PC-3 (cell line): ENCODE results near the gene EVI2A. TPM values are rescaled to one million over a fixed set of nuclear protein-coding genes. Genes with fewer than 3 reads are reported as not detected.

ENCODE experiments used
- ATAC-seq: fragments of 200-7000 bp; cut with Tn5 transposase; 2 replicates; pipeline ENCODE4 v1.9.1; 2020; ENCODE audit warnings: mild to moderate bottlenecking, moderate library complexity
- BruUV-seq: library from RNA; stranded (reverse); fragments of 400-500 nt; replicated peaks from 2 replicates; lab custom pipeline; 2021; lab: Mats Ljungman, UMichigan
- CTCF ChIA-PET: fragments of 300-600 bp; sonication (Branson Sonifier 250); formaldehyde crosslinking; loops from one replicate; lab custom pipeline; 2022; ENCODE audit warnings: antibody characterized with exemption; lab: Charles Lee
- POLR2A ChIA-PET: fragments of 300-600 bp; sonication (Branson Sonifier 250); formaldehyde crosslinking; loops from one replicate; lab custom pipeline; 2022; ENCODE audit warnings: antibody characterized with exemption; ENCODE audit not compliant: unreplicated experiment; lab: Charles Lee
- DNase-seq: peaks from one replicate; pipeline ENCODE4 v3.0.0-alpha.2; 2015
- H2AFZ ChIP-seq: fragments of 300-600 bp; sonication (generic); 2 replicates; pipeline ENCODE4 v1.6.0; 2016; ENCODE audit warnings: antibody characterized with exemption, low read length
- H3F3A ChIP-seq: fragments of 300-600 bp; sonication (generic); one replicate; pipeline ENCODE4 v1.6.0; 2017; ENCODE audit warnings: antibody characterized with exemption, low read length, control low read depth, mild to moderate bottlenecking; ENCODE audit not compliant: unreplicated experiment
- H3K27ac ChIP-seq: fragments of 300-600 bp; sonication (generic); 2 replicates; pipeline ENCODE4 v1.5.1; 2016; ENCODE audit warnings: mild to moderate bottlenecking, low read length
- H3K27me3 ChIP-seq: fragments of 300-600 bp; sonication (generic); 2 replicates; pipeline ENCODE4 v1.6.1; 2016; ENCODE audit warnings: low read length, mixed read lengths
- H3K36me3 ChIP-seq: fragments of 300-600 bp; sonication (generic); 2 replicates; pipeline ENCODE4 v1.6.1; 2016; ENCODE audit warnings: low read depth, mixed run types, low read length, mixed read lengths
- H3K4me1 ChIP-seq: fragments of 300-600 bp; sonication (generic); 2 replicates; pipeline ENCODE4 v1.5.1; 2016; ENCODE audit warnings: low read length; ENCODE audit not compliant: insufficient read depth
- H3K4me2 ChIP-seq: fragments of 300-600 bp; sonication (generic); 2 replicates; pipeline ENCODE4 v1.6.0; 2016; ENCODE audit warnings: low read length
- H3K4me3 ChIP-seq: fragments of 300-600 bp; sonication (generic); 2 replicates; pipeline ENCODE4 v1.5.1; 2016; ENCODE audit warnings: mild to moderate bottlenecking, low read length, mixed read lengths
- H3K79me2 ChIP-seq: fragments of 300-600 bp; sonication (generic); 2 replicates; pipeline ENCODE4 v1.6.1; 2017; ENCODE audit warnings: low read length, mixed read lengths
- H3K9ac ChIP-seq: fragments of 300-600 bp; sonication (generic); 2 replicates; pipeline ENCODE4 v1.6.0; 2016; ENCODE audit warnings: mild to moderate bottlenecking, low read length
- H3K9me2 ChIP-seq: fragments of 300-600 bp; sonication (generic); replicated peaks from 2 replicates; pipeline ENCODE4 v1.6.1; 2016; ENCODE audit warnings: mixed run types, low read length, mixed read lengths
- H3K9me3 ChIP-seq: fragments of 300-600 bp; sonication (generic); 2 replicates; pipeline ENCODE4 v1.6.1; 2016; ENCODE audit warnings: low read length, mixed read lengths
- H4K20me1 ChIP-seq: fragments of 300-600 bp; sonication (generic); 2 replicates; pipeline ENCODE4 v1.6.1; 2016; ENCODE audit warnings: low read length, mixed read lengths
- EZH2 ChIP-seq: fragments of 300-600 bp; sonication (generic); IDR thresholded peaks from one replicate; pipeline ENCODE4 v1.6.1; 2017; ENCODE audit warnings: antibody characterized with exemption, mild to moderate bottlenecking, low read length; ENCODE audit not compliant: unreplicated experiment
- EZH2phosphoT487 ChIP-seq: fragments of 300-600 bp; sonication (generic); IDR thresholded peaks from 2 replicates; pipeline ENCODE4 v1.6.1; 2018; ENCODE audit warnings: mild to moderate bottlenecking, antibody characterized with exemption, low read length, borderline replicate concordance
- intact Hi-C: fragments of 100-400 bp; cut with micrococcal nuclease; formaldehyde crosslinking; loops from 2 replicates; pipeline ENCODE4 v1.9.0; 2023
- total RNA-seq: library from RNA; depleted of rRNA; stranded (reverse); fragments of >200 nt; gene quantifications from 2 replicates; pipeline ENCODE4 v1.2.3, GENCODE V29; 2014
- TF ChIP-seq, protein P1 (sequence below): fragments of 300-600 bp; sonication (generic); conservative IDR thresholded peaks from 2 replicates; pipeline ENCODE4 v1.5.1; 2017; ENCODE audit warnings: antibody characterized with exemption, low read depth, mild to moderate bottlenecking, low read length

Gene EVI2A
- total RNA-seq, 1 experiment from 2014 or later, result not detected

- DNase-seq (no peak), ATAC-seq (no peak)
- TF ChIP-seq, protein P1, sequence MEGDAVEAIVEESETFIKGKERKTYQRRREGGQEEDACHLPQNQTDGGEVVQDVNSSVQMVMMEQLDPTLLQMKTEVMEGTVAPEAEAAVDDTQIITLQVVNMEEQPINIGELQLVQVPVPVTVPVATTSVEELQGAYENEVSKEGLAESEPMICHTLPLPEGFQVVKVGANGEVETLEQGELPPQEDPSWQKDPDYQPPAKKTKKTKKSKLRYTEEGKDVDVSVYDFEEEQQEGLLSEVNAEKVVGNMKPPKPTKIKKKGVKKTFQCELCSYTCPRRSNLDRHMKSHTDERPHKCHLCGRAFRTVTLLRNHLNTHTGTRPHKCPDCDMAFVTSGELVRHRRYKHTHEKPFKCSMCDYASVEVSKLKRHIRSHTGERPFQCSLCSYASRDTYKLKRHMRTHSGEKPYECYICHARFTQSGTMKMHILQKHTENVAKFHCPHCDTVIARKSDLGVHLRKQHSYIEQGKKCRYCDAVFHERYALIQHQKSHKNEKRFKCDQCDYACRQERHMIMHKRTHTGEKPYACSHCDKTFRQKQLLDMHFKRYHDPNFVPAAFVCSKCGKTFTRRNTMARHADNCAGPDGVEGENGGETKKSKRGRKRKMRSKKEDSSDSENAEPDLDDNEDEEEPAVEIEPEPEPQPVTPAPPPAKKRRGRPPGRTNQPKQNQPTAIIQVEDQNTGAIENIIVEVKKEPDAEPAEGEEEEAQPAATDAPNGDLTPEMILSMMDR, result no peak
- TF ChIP-seq EZH2 (no peak), EZH2phosphoT487 (no peak)
- Histone ChIP-seq H3K4me3 (no peak overlapping the region), H3K36me3 (no peaks in the 10 kb centered on the region), H2AFZ (no peak overlapping the region), H3K4me2 (no peak overlapping the region), H3K9me3 (no peaks in the 10 kb centered on the region), H3K4me1 (peaks cover 14% of the 10 kb centered on the region), H3K9ac (no peak overlapping the region), H3K27ac (no peak overlapping the region), H3F3A (no peaks in the 10 kb centered on the region), H3K79me2 (no peaks in the 10 kb centered on the region), H3K27me3 (no peaks in the 10 kb centered on the region), H4K20me1 (no peaks in the 10 kb centered on the region), H3K9me2 (no peaks in the 10 kb centered on the region)
- no TSS peak for BruUV-seq
- intact Hi-C loops, result no loop called here
- ChIA-PET POLR2A (no interaction called here), CTCF (no interaction called here)
These were observed 34.8 kb downstream of the EVI2A start for GRCh38 chr17:31286587-31286986.

GRCh38 chr17:31283841-31284240, 37.6 kb downstream of the EVI2A start:
- H3K9me2 ChIP-seq, result no peaks in the 10 kb centered on the region
- no peaks in the 10 kb centered on the region for H3K27me3 ChIP-seq
- TF ChIP-seq EZH2, result no peak
- no peaks in the 10 kb centered on the region for H3K36me3 ChIP-seq
- ChIA-PET CTCF (no interaction called here), POLR2A (no interaction called here)
- DNase-seq, result no peak
- no TSS peak for BruUV-seq
- H3K9me3 ChIP-seq, result no peaks in the 10 kb centered on the region
- ATAC-seq, result no peak
- H3K4me1 ChIP-seq, result no peaks in the 10 kb centered on the region
- intact Hi-C loops, result no loop called here
- no peak overlapping the region for H3K9ac ChIP-seq
- no peak overlapping the region for H3K4me2 ChIP-seq
- H3F3A ChIP-seq, result no peaks in the 10 kb centered on the region
- no peak overlapping the region for H2AFZ ChIP-seq
- no peaks in the 10 kb centered on the region for H4K20me1 ChIP-seq
- no peaks in the 10 kb centered on the region for H3K79me2 ChIP-seq
- no peak overlapping the region for H3K4me3 ChIP-seq
- H3K27ac ChIP-seq, result no peak overlapping the region

DNA sequence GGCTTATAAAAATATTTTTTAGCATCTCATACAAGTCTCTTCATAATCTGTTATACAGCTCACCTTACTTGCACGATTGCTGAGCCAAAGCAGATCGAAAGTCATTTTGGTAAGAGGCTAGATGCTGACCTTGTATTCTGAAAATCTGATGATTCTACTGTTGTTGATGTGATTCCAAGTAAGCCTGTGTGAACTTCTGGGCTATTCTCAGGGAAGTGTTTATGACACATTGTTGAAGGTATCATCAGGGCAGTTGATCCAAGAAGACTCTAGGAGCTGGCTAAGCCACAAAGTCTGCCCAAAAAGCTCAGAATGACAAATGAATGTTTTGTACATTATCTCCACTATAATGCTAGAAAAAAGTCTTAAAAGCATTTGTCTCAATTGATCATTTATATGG, 40.4 kb downstream of the EVI2A start:
- no peaks in the 10 kb centered on the region for H3K4me1 ChIP-seq
- POLR2A ChIA-PET, result no interaction called here
- intact Hi-C loops, result no loop called here
- no TSS peak for BruUV-seq
- H3K79me2 ChIP-seq, result no peaks in the 10 kb centered on the region
- H3K4me2 ChIP-seq, result no peak overlapping the region
- no peaks in the 10 kb centered on the region for H3K9me2 ChIP-seq
- CTCF ChIA-PET, result no interaction called here
- no peak overlapping the region for H3K9ac ChIP-seq
- no peaks in the 10 kb centered on the region for H4K20me1 ChIP-seq
- ATAC-seq (no peak), DNase-seq (no peak)
- H3K27ac ChIP-seq, result no peak overlapping the region
- no peaks in the 10 kb centered on the region for H3K27me3 ChIP-seq
- no peaks in the 10 kb centered on the region for H3F3A ChIP-seq
- no peaks in the 10 kb centered on the region for H3K36me3 ChIP-seq
- H3K9me3 ChIP-seq, result no peaks in the 10 kb centered on the region
- no peak overlapping the region for H2AFZ ChIP-seq
- no peak overlapping the region for H3K4me3 ChIP-seq
- TF ChIP-seq EZH2phosphoT487 (no peak), EZH2 (no peak)
- TF ChIP-seq, protein P1, result no peak
